GM12874 (cell line): ENCODE data around the gene SCFD2.

Experiments
- TF ChIP-seq, protein P1 (sequence below): IDR thresholded peaks from 2 replicates; pipeline ENCODE4 v1.5.1; 2011; ENCODE audit warnings: low read depth, mild to moderate bottlenecking, control low read depth, low read length, moderate library complexity; ENCODE audit not compliant: insufficient read depth

SCFD2 gene

DNA sequence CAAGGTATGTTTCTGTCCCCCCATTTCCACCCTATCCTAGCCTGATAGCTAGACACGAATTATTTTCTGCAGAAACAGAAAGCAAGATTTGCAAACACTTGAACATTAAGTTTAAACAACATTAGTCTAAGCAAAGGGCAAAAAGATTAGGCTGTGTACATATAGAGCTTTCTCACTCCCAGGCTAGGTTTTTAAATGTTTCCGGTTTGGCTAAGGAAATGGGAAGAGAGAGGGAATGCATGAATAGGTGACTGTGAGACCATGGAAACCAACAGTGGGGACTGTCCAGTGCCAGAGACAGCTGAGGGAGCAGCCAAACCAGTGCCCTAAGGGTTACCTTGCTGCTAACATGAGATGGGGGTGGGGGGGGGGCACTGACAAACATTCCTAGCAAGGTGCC lies 242.7 kb downstream of the SCFD2 start:
- TF ChIP-seq, protein P1, sequence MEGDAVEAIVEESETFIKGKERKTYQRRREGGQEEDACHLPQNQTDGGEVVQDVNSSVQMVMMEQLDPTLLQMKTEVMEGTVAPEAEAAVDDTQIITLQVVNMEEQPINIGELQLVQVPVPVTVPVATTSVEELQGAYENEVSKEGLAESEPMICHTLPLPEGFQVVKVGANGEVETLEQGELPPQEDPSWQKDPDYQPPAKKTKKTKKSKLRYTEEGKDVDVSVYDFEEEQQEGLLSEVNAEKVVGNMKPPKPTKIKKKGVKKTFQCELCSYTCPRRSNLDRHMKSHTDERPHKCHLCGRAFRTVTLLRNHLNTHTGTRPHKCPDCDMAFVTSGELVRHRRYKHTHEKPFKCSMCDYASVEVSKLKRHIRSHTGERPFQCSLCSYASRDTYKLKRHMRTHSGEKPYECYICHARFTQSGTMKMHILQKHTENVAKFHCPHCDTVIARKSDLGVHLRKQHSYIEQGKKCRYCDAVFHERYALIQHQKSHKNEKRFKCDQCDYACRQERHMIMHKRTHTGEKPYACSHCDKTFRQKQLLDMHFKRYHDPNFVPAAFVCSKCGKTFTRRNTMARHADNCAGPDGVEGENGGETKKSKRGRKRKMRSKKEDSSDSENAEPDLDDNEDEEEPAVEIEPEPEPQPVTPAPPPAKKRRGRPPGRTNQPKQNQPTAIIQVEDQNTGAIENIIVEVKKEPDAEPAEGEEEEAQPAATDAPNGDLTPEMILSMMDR = no peak

DNA sequence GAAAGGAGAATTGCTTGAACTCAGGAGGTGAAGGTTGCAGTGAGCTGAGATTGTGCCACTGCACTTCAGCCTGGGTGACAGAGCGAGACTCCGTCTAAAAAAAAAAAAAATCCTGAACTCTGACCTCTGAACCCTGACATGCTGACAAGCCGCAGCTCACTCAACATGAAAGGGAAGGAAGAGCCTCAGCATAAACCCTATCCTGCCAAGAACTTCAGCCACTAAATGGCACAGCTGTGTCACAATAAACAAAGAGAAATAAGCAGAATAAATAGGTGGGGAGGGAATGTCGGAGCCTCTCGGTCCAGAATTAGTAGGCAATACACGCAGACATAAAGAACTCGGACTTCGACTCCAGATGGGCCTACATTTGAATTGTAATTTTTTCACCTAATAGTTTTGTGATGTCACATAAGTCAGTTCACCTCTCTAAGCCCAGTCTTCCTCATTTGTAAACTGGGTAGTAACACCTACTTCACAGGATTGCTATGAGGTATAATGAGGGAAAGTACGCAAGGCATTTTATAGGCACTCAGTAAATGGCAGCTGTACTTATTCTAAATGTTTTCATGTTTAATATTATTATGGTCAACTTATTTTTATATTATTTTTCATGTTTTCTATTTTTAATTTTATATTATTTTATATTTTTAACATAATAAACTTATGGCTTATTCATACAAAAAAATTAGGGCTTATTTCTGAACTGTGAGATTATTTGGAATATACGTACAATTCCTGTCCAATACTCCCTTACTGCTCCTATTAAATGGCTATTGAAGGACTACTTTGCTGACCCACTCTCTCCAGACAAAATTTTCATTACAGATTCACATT lies 243.4 kb downstream of the SCFD2 start:
- TF ChIP-seq, protein P1 = no peak

DNA sequence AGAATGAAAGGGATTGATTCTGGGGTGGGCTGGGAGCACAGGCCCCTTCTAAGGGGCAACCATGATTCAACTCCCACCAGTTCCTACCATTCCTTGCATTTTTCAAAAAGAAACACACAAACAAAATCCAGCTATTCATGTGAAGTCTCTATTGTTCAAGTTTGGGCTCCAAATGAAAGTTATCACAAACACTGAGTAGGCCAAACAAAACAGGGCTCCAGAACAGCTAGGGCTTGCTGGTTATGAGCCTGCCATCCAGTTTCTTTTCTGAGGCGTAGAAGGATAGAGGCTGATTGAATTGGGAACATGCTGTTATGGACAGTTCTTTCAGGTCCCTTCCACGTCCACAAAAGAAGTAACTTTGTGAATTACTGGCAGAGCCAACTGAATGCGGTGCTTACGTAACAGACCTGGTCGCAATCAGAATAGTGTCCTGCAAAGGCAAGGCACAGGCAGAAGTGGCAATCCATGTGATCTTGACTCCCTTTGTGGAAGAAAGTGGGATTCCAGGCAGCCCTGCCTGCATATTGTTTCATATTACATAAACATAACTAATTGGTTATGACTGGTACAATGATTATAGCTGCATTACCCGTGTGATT lies 244.5 kb downstream of the SCFD2 start:
- TF ChIP-seq, protein P1 = no peak

DNA sequence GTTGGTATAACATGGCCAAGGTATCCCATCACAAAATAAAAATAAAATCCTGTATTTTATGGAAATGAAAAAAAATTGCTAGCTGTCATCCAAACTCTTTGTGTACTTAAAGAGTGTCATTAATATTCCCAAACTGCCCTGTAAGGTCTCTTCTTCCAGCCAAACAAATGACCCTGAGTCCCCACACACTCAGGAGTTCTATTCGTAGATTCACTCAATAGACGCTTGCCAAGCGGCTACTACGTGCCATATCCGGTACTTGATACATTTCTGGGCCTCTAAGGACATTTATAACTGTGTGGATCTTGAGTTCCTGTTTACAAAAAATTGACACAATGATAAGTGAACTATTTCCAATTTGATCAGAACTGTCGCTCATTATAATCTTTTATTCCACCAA lies 245.1 kb downstream of the SCFD2 start:
- TF ChIP-seq, protein P1 = no peak

DNA sequence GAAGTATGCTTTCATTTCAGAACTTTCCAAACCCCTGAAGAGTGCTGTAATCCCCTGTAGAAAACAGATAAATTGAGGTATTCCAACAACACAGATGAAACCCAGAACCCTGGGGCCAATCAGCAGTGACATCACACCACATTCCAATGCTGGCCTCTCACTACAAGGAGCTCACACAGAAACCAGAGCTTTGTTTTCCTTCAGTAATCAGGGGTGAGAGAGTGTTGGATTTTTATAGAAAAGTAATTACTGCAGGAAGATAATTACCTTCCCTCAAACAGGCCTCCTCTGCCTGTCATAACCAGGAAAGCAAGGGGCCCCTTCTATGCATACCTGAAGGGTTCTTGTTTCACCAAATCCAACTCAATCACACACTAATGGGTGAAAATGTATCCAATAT lies 246.2 kb downstream of the SCFD2 start:
- TF ChIP-seq, protein P1 = no peak

DNA sequence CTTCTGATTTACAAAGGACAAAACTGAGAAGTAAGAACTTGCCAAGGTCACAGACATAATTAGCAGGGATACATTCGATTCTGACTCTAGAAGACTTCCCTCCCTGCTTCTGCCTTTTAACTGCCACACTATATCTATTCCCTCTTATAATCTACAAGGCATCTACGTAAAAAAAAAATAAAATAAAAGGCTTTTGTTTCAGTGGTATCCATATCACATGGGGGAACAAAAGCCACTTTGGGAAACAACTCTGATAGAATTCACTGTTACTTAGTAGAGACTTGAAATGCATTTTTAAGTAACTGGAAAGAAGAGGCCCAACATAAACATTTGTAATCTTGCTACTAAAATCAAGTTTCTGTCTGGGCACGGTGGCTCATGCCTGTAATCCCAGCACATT lies 247.2 kb downstream of the SCFD2 start:
- TF ChIP-seq, protein P1 = no peak

DNA sequence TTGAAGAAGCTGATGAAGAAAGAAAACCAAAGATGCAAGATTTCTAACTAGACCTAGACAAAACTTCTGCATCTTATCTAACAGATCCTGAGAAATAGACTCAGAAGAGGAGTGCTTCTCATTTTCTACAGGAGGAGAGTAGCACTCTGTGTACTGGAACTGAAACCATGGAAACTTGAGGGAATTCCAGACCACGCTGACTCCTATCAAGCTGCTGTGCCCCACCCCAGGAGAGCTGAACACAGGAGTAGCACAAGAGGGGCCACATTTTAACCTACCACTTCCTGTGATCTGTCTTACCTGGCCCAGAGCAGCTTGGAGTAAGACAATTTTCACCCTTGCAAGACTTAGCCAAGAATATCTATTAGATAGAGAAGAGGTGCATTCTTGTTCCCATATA lies 248.9 kb downstream of the SCFD2 start:
- TF ChIP-seq, protein P1 = no peak
